Smooth muscle cell of the coronary artery (primary cell): ENCODE data around the gene MARVELD1. TPM values are rescaled to one million over a fixed set of nuclear protein-coding genes. Genes with fewer than 3 reads are reported as not detected.

Source experiments
- total RNA-seq: library from RNA; depleted of rRNA; stranded (reverse); fragments of >200 nt; gene quantifications from 2 replicates; pipeline ENCODE4 v1.2.3, GENCODE V29; 2014; ENCODE audit warnings: low replicate concordance

MARVELD1 gene
- 12.9 and 15.4 TPM in 2 replicates for total RNA-seq

DNA sequence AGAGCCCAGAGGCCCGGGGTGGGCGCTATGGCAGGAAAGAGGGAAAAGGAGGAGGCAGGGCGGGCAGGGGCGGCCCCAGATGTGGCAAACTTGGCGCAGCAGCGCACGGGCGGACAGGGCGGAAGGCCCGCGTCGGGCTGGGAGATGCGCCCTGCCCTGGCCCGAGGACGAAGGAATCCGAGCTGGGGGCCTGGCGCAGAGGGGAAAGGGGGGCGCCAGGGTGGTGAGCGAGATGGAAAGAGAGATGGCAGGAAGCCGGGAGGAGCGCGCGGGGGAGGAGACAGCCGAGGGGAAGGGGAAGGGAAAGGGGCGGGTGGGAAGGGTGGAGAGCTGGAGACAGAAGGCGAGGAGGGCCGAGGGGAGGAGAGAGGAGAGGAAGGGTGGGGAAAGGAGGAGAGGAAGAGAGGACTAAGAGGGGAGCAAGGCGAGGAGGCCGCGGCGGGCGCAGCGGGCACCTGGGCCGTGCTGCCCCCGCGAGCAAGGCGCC is at the start of gene MARVELD1:
TSS of gene MARVELD1 (plus strand) at position 392 of the 487 bp plus-strand sequence. CDS start 147 bp downstream, outside the sequence.

GRCh38 chr10:97686962-97687784 is 26.4 kb upstream of the MARVELD1 start, which contains the start of gene AVPI1:
AVPI1 (minus strand) TSS chr10:97687241; CDS start chr10:97679905, 7,336 bp downstream.

DNA sequence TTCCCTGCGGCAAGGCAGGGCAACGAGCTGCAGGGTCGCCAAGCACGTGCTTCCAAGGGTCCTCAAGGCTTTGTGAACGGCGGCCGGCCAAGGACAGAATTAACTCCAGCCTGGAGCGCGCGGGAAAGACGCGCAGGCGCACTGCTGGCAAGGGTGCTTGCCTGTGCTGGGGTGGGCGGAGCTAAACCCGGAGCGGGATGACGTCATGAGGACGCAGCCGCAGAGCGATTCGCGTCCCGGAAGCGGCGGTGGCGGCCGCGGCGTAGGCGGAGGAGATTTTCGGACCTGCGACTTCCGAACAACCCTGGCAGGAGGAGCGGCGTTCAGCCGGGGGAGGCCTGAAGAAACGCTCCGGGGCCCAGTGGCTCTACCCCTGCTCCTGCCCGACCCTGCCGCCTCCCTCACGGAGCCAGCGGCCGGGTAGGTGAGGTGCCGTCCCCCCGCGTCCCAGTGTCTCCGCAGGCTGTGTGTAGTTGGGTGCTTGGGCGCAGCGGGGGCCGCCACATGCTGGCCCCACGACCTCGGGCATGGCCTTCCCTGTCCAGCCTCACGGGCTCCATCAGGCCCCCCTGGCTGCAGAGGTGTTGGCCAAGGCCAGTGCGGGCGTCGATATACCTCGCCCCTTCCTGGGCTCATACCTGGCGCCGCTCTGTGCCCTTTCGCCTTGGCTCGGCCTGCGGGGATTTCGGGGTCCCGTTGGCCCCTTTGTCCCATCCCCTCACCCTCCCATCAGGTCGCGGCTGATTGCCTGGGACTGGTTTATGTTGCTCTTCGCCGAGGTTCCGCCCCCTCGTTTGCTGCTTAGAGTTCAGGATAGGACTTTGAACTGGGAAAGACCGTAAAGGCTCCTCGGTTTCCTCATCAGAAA is 23.6 kb downstream of the MARVELD1 start, which contains the start of gene ZFYVE27:
TSS of gene ZFYVE27 (plus strand) at position 227 of the 868 bp plus-strand sequence. CDS start 1,350 bp downstream, outside the sequence.

Other genes starting within 250 kb of the MARVELD1 start
- gene MMS19, start 215.3 kb upstream of the MARVELD1 start, total RNA-seq: 36.6 and 49.8 TPM in 2 replicates
- gene UBTD1, start 214.8 kb upstream of the MARVELD1 start, total RNA-seq: 16.3 and 30.3 TPM in 2 replicates
- 0.15 and 0.59 TPM in 2 replicates for gene ANKRD2, start 141.0 kb upstream of the MARVELD1 start, total RNA-seq
- gene HOGA1, start 129.3 kb upstream of the MARVELD1 start, total RNA-seq: 0.75 and 0.94 TPM in 2 replicates
- gene C10orf62, start 124.0 kb upstream of the MARVELD1 start, total RNA-seq: 0.08 TPM in 1 of 2 replicates, not detected in the other
- gene MORN4, start 80.2 kb upstream of the MARVELD1 start, total RNA-seq: 4.2 and 8.1 TPM in 2 replicates
- 11.7 and 16.9 TPM in 2 replicates for gene PI4K2A, start 73.1 kb upstream of the MARVELD1 start, total RNA-seq
- 8.6 and 21.1 TPM in 2 replicates for gene AVPI1, start 26.5 kb upstream of the MARVELD1 start, total RNA-seq
- gene ZFYVE27, start 23.4 kb downstream of the MARVELD1 start, total RNA-seq: 15.2 and 16.6 TPM in 2 replicates
- gene SFRP5, start 58.3 kb downstream of the MARVELD1 start, total RNA-seq: 0.12 and 3.9 TPM in 2 replicates
- 0.12 TPM in 1 of 2 replicates, not detected in the other for gene GOLGA7B, start 136.1 kb downstream of the MARVELD1 start, total RNA-seq